GM23338 (cell line): ENCODE results near the gene PMIS2. TPM values are rescaled to one million over a fixed set of nuclear protein-coding genes. Genes with fewer than 3 reads are reported as not detected.

Experiments
- ATAC-seq: fragments of 200-7000 bp; cut with Tn5 transposase; 3 replicates; pipeline ENCODE4 v1.9.1; 2020
- DNase-seq: peaks from one replicate; pipeline ENCODE4 v3.0.0-alpha.2; 2015; ENCODE audit warnings: low spot score
- H2AFZ ChIP-seq: fragments of 200-600 bp; sonication (generic); 2 replicates; pipeline ENCODE4 v1.8.0; 2016; ENCODE audit warnings: antibody characterized with exemption, mild to moderate bottlenecking, moderate library complexity
- H3F3A ChIP-seq: fragments of 200-600 bp; sonication (generic); replicated peaks from 2 replicates; pipeline ENCODE4 v1.8.0; 2017; ENCODE audit warnings: antibody characterized with exemption, mixed run types, low read depth
- H3K27ac ChIP-seq: fragments of 200-600 bp; sonication (generic); 2 replicates; pipeline ENCODE4 v1.6.1; 2016; ENCODE audit warnings: low read depth
- H3K27me3 ChIP-seq: fragments of 200-600 bp; sonication (generic); 2 replicates; pipeline ENCODE4 v1.8.0; 2016; ENCODE audit warnings: mild to moderate bottlenecking, mixed run types, moderate library complexity; ENCODE audit not compliant: insufficient read depth
- H3K36me3 ChIP-seq: fragments of 200-600 bp; sonication (generic); 2 replicates; pipeline ENCODE4 v1.8.0; 2016; ENCODE audit warnings: mild to moderate bottlenecking; ENCODE audit not compliant: insufficient read depth
- H3K4me1 ChIP-seq: fragments of 200-600 bp; sonication (generic); 2 replicates; pipeline ENCODE4 v1.8.0; 2016; ENCODE audit warnings: mild to moderate bottlenecking, moderate library complexity; ENCODE audit not compliant: insufficient read depth
- H3K4me2 ChIP-seq: fragments of 200-600 bp; sonication (generic); 2 replicates; pipeline ENCODE4 v1.7.1; 2017; ENCODE audit warnings: mixed run types
- H3K4me3 ChIP-seq: fragments of 200-600 bp; sonication (generic); 2 replicates; pipeline ENCODE4 v1.6.1; 2016; ENCODE audit warnings: mixed run types
- H3K79me2 ChIP-seq: fragments of 200-600 bp; sonication (generic); replicated peaks from 2 replicates; pipeline ENCODE4 v1.8.0; 2017; ENCODE audit warnings: mild to moderate bottlenecking; ENCODE audit not compliant: insufficient read depth
- H3K9me2 ChIP-seq: fragments of 200-600 bp; sonication (generic); 2 replicates; pipeline ENCODE4 v1.8.0; 2017; ENCODE audit not compliant: insufficient read depth
- H4K20me1 ChIP-seq: fragments of 200-600 bp; sonication (generic); replicated peaks from 2 replicates; pipeline ENCODE4 v1.8.0; 2017; ENCODE audit warnings: mild to moderate bottlenecking; ENCODE audit not compliant: insufficient read depth
- H3K27ac Mint-ChIP-seq: 2 replicates; pipeline ENCODE4 v1.8.0; 2020; ENCODE audit warnings: inconsistent platforms, mild to moderate bottlenecking, moderate library complexity, mixed read lengths
- H3K27me3 Mint-ChIP-seq: 3 replicates; pipeline ENCODE4 v1.8.0; 2022; ENCODE audit warnings: low read depth, mild to moderate bottlenecking, moderate library complexity, mixed read lengths, inconsistent platforms; ENCODE audit not compliant: insufficient read depth, poor library complexity
- H3K36me3 Mint-ChIP-seq: 3 replicates; pipeline ENCODE4 v1.8.0; 2021; ENCODE audit warnings: low read depth, mild to moderate bottlenecking, inconsistent platforms, moderate library complexity, mixed read lengths
- H3K4me1 Mint-ChIP-seq: 3 replicates; pipeline ENCODE4 v1.8.0; 2020; ENCODE audit warnings: mild to moderate bottlenecking, inconsistent platforms, mixed read lengths
- H3K4me3 Mint-ChIP-seq: 3 replicates; pipeline ENCODE4 v1.8.0; 2021; ENCODE audit warnings: moderate library complexity, mild to moderate bottlenecking, inconsistent platforms, mixed read lengths
- H3K9me3 Mint-ChIP-seq: 3 replicates; pipeline ENCODE4 v1.8.0; 2020; ENCODE audit warnings: moderate library complexity, mild to moderate bottlenecking, inconsistent platforms, mixed read lengths
- CREB1 ChIP-seq: fragments of 250-450 bp; sonication (Bioruptor Pico); IDR thresholded peaks from 2 replicates; pipeline ENCODE4 v1.5.0; 2020; ENCODE audit warnings: low read depth, mild to moderate bottlenecking, moderate library complexity
- CTCF ChIP-seq, 2 experiments: fragments of 200-600 bp in 1 of 2; sonication (generic) in 1 of 2; conservative IDR thresholded peaks; 2 replicates each; pipeline versions ENCODE4 v1.5.1 to v1.6.1; 2016 to 2017; ENCODE audit warnings: antibody characterized with exemption in 2 of 2, low read depth in 2 of 2, mild to moderate bottlenecking in 2 of 2, moderate library complexity in 1 of 2
- EZH2 ChIP-seq: fragments of 200-600 bp; sonication (generic); IDR thresholded peaks from one replicate; pipeline ENCODE4 v1.8.0; 2017; ENCODE audit warnings: antibody characterized with exemption, mild to moderate bottlenecking, low read depth; ENCODE audit not compliant: unreplicated experiment
- EZH2phosphoT487 ChIP-seq: fragments of 200-600 bp; sonication (generic); IDR thresholded peaks from one replicate; pipeline ENCODE4 v1.8.1; 2018; ENCODE audit warnings: antibody characterized with exemption; ENCODE audit not compliant: unreplicated experiment
- POLR2AphosphoS5 ChIP-seq: IDR thresholded peaks from 2 replicates; pipeline ENCODE4 v1.6.1; 2016; ENCODE audit warnings: antibody characterized with exemption, low read depth
- REST ChIP-seq: IDR thresholded peaks from one replicate; pipeline ENCODE4 v1.6.1; 2018; ENCODE audit warnings: antibody characterized with exemption; ENCODE audit not compliant: unreplicated experiment
- STAT1 ChIP-seq: IDR thresholded peaks from one replicate; pipeline ENCODE4 v1.6.1; 2016; ENCODE audit warnings: antibody characterized with exemption; ENCODE audit not compliant: unreplicated experiment
- polyA plus RNA-seq: library from polyadenylated mRNA; unstranded; fragments of >200 nt; fragmentation: Nextera tagmentation; extraction: Ambion mirVana; gene quantifications from 2 replicates; pipeline ENCODE4 v1.2.1, GENCODE V29; 2016
- total RNA-seq: library from RNA; depleted of rRNA; stranded (reverse); fragments of >200 nt; shearing (Covaris generic); gene quantifications from 2 replicates; pipeline ENCODE4 v1.2.3, GENCODE V29; 2014

The PMIS2 gene
- total and polyA plus RNA-seq, 2 experiments from 2014 or later, result not detected

- Mint-ChIP-seq H3K27me3 (peaks cover 27% of the 10 kb centered on the region), H3K27ac (peak overlapping the region; percentile 91), H3K36me3 (no peaks in the 10 kb centered on the region; the same call in 2 of the 3 replicates), H3K4me3 (peak overlapping the region; percentile 85), H3K9me3 (no peaks in the 10 kb centered on the region; the same call in 1 of the 3 replicates), H3K4me1 (peaks cover 12% of the 10 kb centered on the region)
- Histone ChIP-seq H3K4me1 (peaks cover 8% of the 10 kb centered on the region; the same call in 1 of the 2 replicates), H2AFZ (peak overlapping the region; percentile 93; the same call in 1 of the 2 replicates), H3F3A (peaks cover 11% of the 10 kb centered on the region; the same call in 1 of the 2 replicates), H3K9me2 (no peaks in the 10 kb centered on the region), H3K27ac (no peak overlapping the region), H3K27me3 (peaks cover 10% of the 10 kb centered on the region), H4K20me1 (no peaks in the 10 kb centered on the region), H3K4me2 (peak overlapping the region; percentile 84), H3K79me2 (no peaks in the 10 kb centered on the region), H3K4me3 (peak overlapping the region; percentile 79), H3K36me3 (no peaks in the 10 kb centered on the region)
- ATAC-seq (peak; percentile 89), DNase-seq (peak; percentile 95)
- TF ChIP-seq CTCF (conservative IDR thresholded peaks at IDR 0.05; ENCODE audit: low read depth in 2 of 2), result peak in 1 of 2 experiments; percentile 25; a peak in 1 of 4 replicates
- TF ChIP-seq EZH2phosphoT487, result no peak
Measured at GRCh38 chr19:35557539-35558399, 28.2 kb upstream of the PMIS2 start.

GRCh38 chr19:35558400-35559280 lies 27.3 kb upstream of the PMIS2 start:
- H2AFZ ChIP-seq, result no peak overlapping the region
- H3K4me3 ChIP-seq, result peak overlapping the region; percentile 79
- Mint-ChIP-seq H3K4me3 (peak overlapping the region; percentile 85), H3K36me3 (no peaks in the 10 kb centered on the region; the same call in 2 of the 3 replicates), H3K4me1 (peaks cover 12% of the 10 kb centered on the region), H3K27me3 (peaks cover 26% of the 10 kb centered on the region), H3K27ac (no peak overlapping the region), H3K9me3 (no peaks in the 10 kb centered on the region; the same call in 1 of the 3 replicates)
- H3K79me2 ChIP-seq, result no peaks in the 10 kb centered on the region
- peaks cover 11% of the 10 kb centered on the region; the same call in 1 of the 2 replicates for H3F3A ChIP-seq
- H4K20me1 ChIP-seq, result no peaks in the 10 kb centered on the region
- no peak overlapping the region for H3K27ac ChIP-seq
- H3K9me2 ChIP-seq, result no peaks in the 10 kb centered on the region
- peak overlapping the region; percentile 84 for H3K4me2 ChIP-seq
- DNase-seq, result no peak
- H3K4me1 ChIP-seq, result peaks cover 8% of the 10 kb centered on the region; the same call in 1 of the 2 replicates
- H3K36me3 ChIP-seq, result no peaks in the 10 kb centered on the region
- peak; percentile 23 for ATAC-seq
- H3K27me3 ChIP-seq, result peaks cover 10% of the 10 kb centered on the region
- no peak for TF ChIP-seq CREB1 (CRISPR knock-in tag)
- no peak for TF ChIP-seq EZH2
- TF ChIP-seq POLR2AphosphoS5, result no peak
- TF ChIP-seq CTCF (conservative IDR thresholded peaks at IDR 0.05; ENCODE audit: low read depth in 2 of 2), result no peak
- TF ChIP-seq STAT1, result no peak
- TF ChIP-seq REST, result no peak
